SU-DHL-6 (cell line): ENCODE data around the gene SUDS3.

Source experiments
- H2AFZ ChIP-seq: fragments of 200-600 bp; sonication (generic); 2 replicates; pipeline ENCODE4 v1.6.1; 2014; ENCODE audit warnings: low read depth, mild to moderate bottlenecking, moderate library complexity, mixed read lengths, antibody characterized with exemption, low read length; ENCODE audit not compliant: severe bottlenecking
- H3F3A ChIP-seq: fragments of 200-600 bp; shearing (Covaris generic); 2 replicates; pipeline ENCODE4 v1.6.0; 2016; ENCODE audit warnings: antibody characterized with exemption, mild to moderate bottlenecking; ENCODE audit not compliant: insufficient read depth
- H3K27ac ChIP-seq: fragments of 200-600 bp; sonication (generic); 2 replicates; pipeline ENCODE4 v1.5.1; 2016; ENCODE audit warnings: low read depth, mild to moderate bottlenecking, low read length, moderate library complexity, mixed read lengths
- H3K27me3 ChIP-seq: fragments of 200-600 bp; sonication (generic), shearing (Covaris generic); 2 replicates; pipeline ENCODE4 v1.6.0; 2014; ENCODE audit warnings: mild to moderate bottlenecking, low read length
- H3K36me3 ChIP-seq: fragments of 200-600 bp; sonication (generic); 2 replicates; pipeline ENCODE4 v1.6.1; 2014; ENCODE audit warnings: mild to moderate bottlenecking, low read length, mixed read lengths
- H3K4me2 ChIP-seq: fragments of 300-600, 200-600 bp; shearing (Covaris generic), sonication (generic); 2 replicates; pipeline ENCODE4 v1.6.0; 2014; ENCODE audit warnings: low read length, low read depth, mild to moderate bottlenecking; ENCODE audit not compliant: poor library complexity, severe bottlenecking
- H3K4me3 ChIP-seq: fragments of 200-600 bp; sonication (generic); 2 replicates; pipeline ENCODE4 v1.5.1; 2014; ENCODE audit warnings: antibody characterized with exemption, low read length, mild to moderate bottlenecking, mixed read lengths; ENCODE audit not compliant: insufficient read depth, poor library complexity, severe bottlenecking
- H3K79me2 ChIP-seq: fragments of 200-600 bp; sonication (generic); 2 replicates; pipeline ENCODE4 v1.6.1; 2014; ENCODE audit warnings: mild to moderate bottlenecking, low read length, moderate library complexity; ENCODE audit not compliant: insufficient read depth
- H3K9ac ChIP-seq: fragments of 200-600 bp; sonication (generic); 2 replicates; pipeline ENCODE4 v1.7.0; 2014; ENCODE audit warnings: mild to moderate bottlenecking, low read length
- H3K9me2 ChIP-seq: fragments of 200-600 bp; sonication (generic); replicated peaks from 2 replicates; pipeline ENCODE4 v1.6.1; 2014; ENCODE audit warnings: low read length; ENCODE audit not compliant: insufficient read depth
- H3K9me3 ChIP-seq: fragments of 200-600 bp; sonication (generic); 2 replicates; pipeline ENCODE4 v1.6.1; 2014; ENCODE audit warnings: low read length, mixed read lengths; ENCODE audit not compliant: insufficient read depth
- H4K20me1 ChIP-seq: fragments of 200-600 bp; sonication (generic); 2 replicates; pipeline ENCODE4 v1.6.1; 2014; ENCODE audit warnings: low read depth, mild to moderate bottlenecking, antibody characterized with exemption, low read length, moderate library complexity, mixed read lengths
- CTCF ChIP-seq: fragments of 200-600 bp; sonication (generic); IDR thresholded peaks from one replicate; pipeline ENCODE4 v1.5.1; 2017; ENCODE audit warnings: antibody characterized with exemption, mild to moderate bottlenecking, low read length, moderate library complexity; ENCODE audit not compliant: insufficient read depth, poor library complexity, severe bottlenecking
- EZH2phosphoT487 ChIP-seq: fragments of 200-600 bp; sonication (generic), shearing (Covaris generic); conservative IDR thresholded peaks from 2 replicates; pipeline ENCODE4 v1.6.1; 2018; ENCODE audit warnings: mild to moderate bottlenecking, antibody characterized with exemption, low read length, moderate library complexity, mixed read lengths

SUDS3 gene

GRCh38 chr12:118436986-118437385 lies 60.6 kb downstream of the SUDS3 start:
- no peak for TF ChIP-seq EZH2phosphoT487
- no peak for TF ChIP-seq CTCF
- Histone ChIP-seq H3F3A (no peaks in the 10 kb centered on the region), H2AFZ (no peak overlapping the region), H3K27me3 (no peaks in the 10 kb centered on the region), H3K9me3 (no peaks in the 10 kb centered on the region), H3K27ac (no peak overlapping the region), H3K79me2 (no peaks in the 10 kb centered on the region), H3K9ac (no peak overlapping the region), H3K4me2 (no peak overlapping the region), H3K36me3 (no peaks in the 10 kb centered on the region), H3K4me3 (no peak overlapping the region), H4K20me1 (no peaks in the 10 kb centered on the region), H3K9me2 (no peaks in the 10 kb centered on the region)

GRCh38 chr12:118439068-118439467 lies 62.7 kb downstream of the SUDS3 start:
- no peaks in the 10 kb centered on the region for H3F3A ChIP-seq

GRCh38 chr12:118446247-118446646 lies 69.9 kb downstream of the SUDS3 start:
- Histone ChIP-seq H3K4me2 (no peak overlapping the region), H3K27me3 (no peaks in the 10 kb centered on the region), H3K9me3 (no peaks in the 10 kb centered on the region), H3F3A (no peaks in the 10 kb centered on the region), H3K9me2 (no peaks in the 10 kb centered on the region), H3K79me2 (no peaks in the 10 kb centered on the region), H4K20me1 (no peaks in the 10 kb centered on the region), H3K36me3 (no peaks in the 10 kb centered on the region), H2AFZ (no peak overlapping the region), H3K27ac (no peak overlapping the region), H3K4me3 (no peak overlapping the region), H3K9ac (no peak overlapping the region)
- TF ChIP-seq EZH2phosphoT487 (no peak), CTCF (no peak)

More at GRCh38 chr12:118439068-118439467, 62.7 kb downstream of the SUDS3 start:
- no peaks in the 10 kb centered on the region for H3K9me2 ChIP-seq
- H3K4me2 ChIP-seq: no peak overlapping the region
- H3K4me3 ChIP-seq: no peak overlapping the region
- no peak overlapping the region for H3K27ac ChIP-seq
- no peaks in the 10 kb centered on the region for H3K9me3 ChIP-seq
- no peaks in the 10 kb centered on the region for H3K27me3 ChIP-seq
- H2AFZ ChIP-seq: no peak overlapping the region
- no peak for TF ChIP-seq CTCF
- no peak for TF ChIP-seq EZH2phosphoT487
- H4K20me1 ChIP-seq: no peaks in the 10 kb centered on the region
- no peaks in the 10 kb centered on the region for H3K36me3 ChIP-seq
- H3K9ac ChIP-seq: no peak overlapping the region
- no peaks in the 10 kb centered on the region for H3K79me2 ChIP-seq
